H9 (cell line): ENCODE data around the gene MSH3. TPM values are rescaled to one million over a fixed set of nuclear protein-coding genes. Genes with fewer than 3 reads are reported as not detected.

Experiments used
- DNase-seq: peaks from one replicate; pipeline ENCODE4 v3.0.0-alpha.2; 2017
- H2AFZ ChIP-seq: one replicate; pipeline ENCODE4 v1.6.1; 2013; ENCODE audit warnings: mild to moderate bottlenecking, low read length, control low read depth, moderate library complexity
- H2AK5ac ChIP-seq: 2 replicates; pipeline ENCODE4 v1.6.1; 2013; ENCODE audit warnings: low read length, control low read depth, mixed read lengths; ENCODE audit not compliant: insufficient read length
- H2BK120ac ChIP-seq: one replicate; pipeline ENCODE4 v1.6.1; 2013; ENCODE audit warnings: low read depth, mild to moderate bottlenecking, low read length, control low read depth, inconsistent platforms; ENCODE audit not compliant: poor library complexity, severe bottlenecking
- H2BK12ac ChIP-seq: 2 replicates; pipeline ENCODE4 v1.6.1; 2013; ENCODE audit warnings: low read length, control low read depth, mixed read lengths, low read depth; ENCODE audit not compliant: insufficient read length
- H2BK15ac ChIP-seq: 2 replicates; pipeline ENCODE4 v1.6.1; 2013; ENCODE audit warnings: low read depth, low read length, control low read depth
- H2BK20ac ChIP-seq: one replicate; pipeline ENCODE4 v1.6.1; 2013; ENCODE audit warnings: low read depth, mild to moderate bottlenecking, low read length, control low read depth, inconsistent platforms; ENCODE audit not compliant: poor library complexity, severe bottlenecking
- H2BK5ac ChIP-seq: 2 replicates; pipeline ENCODE4 v1.6.1; 2013; ENCODE audit warnings: low read length, control low read depth, mixed read lengths; ENCODE audit not compliant: insufficient read length
- H3K14ac ChIP-seq: 2 replicates; pipeline ENCODE4 v1.6.1; 2013; ENCODE audit warnings: low read length, control low read depth; ENCODE audit not compliant: insufficient read depth
- H3K18ac ChIP-seq: 2 replicates; pipeline ENCODE4 v1.6.1; 2013; ENCODE audit warnings: low read depth, mild to moderate bottlenecking, mixed read lengths, low read length, control low read depth; ENCODE audit not compliant: insufficient read length
- H3K23ac ChIP-seq: 2 replicates; pipeline ENCODE4 v1.6.1; 2013; ENCODE audit warnings: low read length, control low read depth, mixed read lengths, low read depth; ENCODE audit not compliant: insufficient read length
- H3K23me2 ChIP-seq: 2 replicates; pipeline ENCODE4 v1.6.1; 2013; ENCODE audit warnings: low read depth, mild to moderate bottlenecking, mixed read lengths, low read length, control low read depth; ENCODE audit not compliant: insufficient read length, poor library complexity, severe bottlenecking
- H3K27ac ChIP-seq: 2 replicates; pipeline ENCODE4 v1.5.1; 2013; ENCODE audit warnings: low read length, control low read depth, mixed read lengths, low read depth; ENCODE audit not compliant: insufficient read length
- H3K27me3 ChIP-seq: 2 replicates; pipeline ENCODE4 v1.6.1; 2013; ENCODE audit warnings: low read length, control low read depth, inconsistent platforms; ENCODE audit not compliant: insufficient read depth
- H3K4ac ChIP-seq: 2 replicates; pipeline ENCODE4 v1.6.1; 2013; ENCODE audit warnings: low read depth, mild to moderate bottlenecking, control low read depth, inconsistent platforms, low read length, moderate library complexity
- H3K4me1 ChIP-seq: 2 replicates; pipeline ENCODE4 v1.6.1; 2013; ENCODE audit warnings: low read length, control low read depth, inconsistent platforms; ENCODE audit not compliant: insufficient read depth
- H3K4me2 ChIP-seq: 2 replicates; pipeline ENCODE4 v1.6.1; 2013; ENCODE audit warnings: low read length, control low read depth, mixed read lengths; ENCODE audit not compliant: insufficient read length, insufficient read depth
- H3K56ac ChIP-seq: 2 replicates; pipeline ENCODE4 v1.6.1; 2013; ENCODE audit warnings: low read depth, mild to moderate bottlenecking, mixed read lengths, low read length, control low read depth; ENCODE audit not compliant: insufficient read length
- H3K79me1 ChIP-seq: 2 replicates; pipeline ENCODE4 v1.6.1; 2013; ENCODE audit warnings: low read depth, mild to moderate bottlenecking, moderate library complexity, low read length, control low read depth, inconsistent platforms; ENCODE audit not compliant: insufficient read depth, poor library complexity, severe bottlenecking
- H3K79me2 ChIP-seq: 2 replicates; pipeline ENCODE4 v1.6.1; 2013; ENCODE audit warnings: low read length, control low read depth, inconsistent platforms; ENCODE audit not compliant: insufficient read depth
- H3K9ac ChIP-seq: 2 replicates; pipeline ENCODE4 v1.6.1; 2013; ENCODE audit warnings: low read length, control low read depth, mixed read lengths; ENCODE audit not compliant: insufficient read length; ENCODE audit errors: extremely low read depth
- H3K9me3 ChIP-seq: one replicate; pipeline ENCODE4 v1.6.1; 2013; ENCODE audit warnings: low read depth, low read length, inconsistent platforms; ENCODE audit not compliant: control insufficient read depth
- H3T11ph ChIP-seq: one replicate; pipeline ENCODE4 v1.6.1; 2013; ENCODE audit warnings: mild to moderate bottlenecking, low read length, control low read depth, inconsistent platforms
- H4K20me1 ChIP-seq: one replicate; pipeline ENCODE4 v1.6.1; 2013; ENCODE audit not compliant: control insufficient read depth, insufficient read length, insufficient read depth
- H4K5ac ChIP-seq: 2 replicates; pipeline ENCODE4 v1.6.1; 2013; ENCODE audit warnings: low read depth, mild to moderate bottlenecking, mixed read lengths, low read length, control low read depth; ENCODE audit not compliant: insufficient read length
- H4K8ac ChIP-seq: replicated peaks from 2 replicates; pipeline ENCODE4 v1.6.1; 2013; ENCODE audit warnings: low read length, control low read depth, mixed read lengths, low read depth; ENCODE audit not compliant: insufficient read length
- H4K91ac ChIP-seq: 2 replicates; pipeline ENCODE4 v1.6.1; 2013; ENCODE audit warnings: low read depth, mild to moderate bottlenecking, moderate library complexity, mixed read lengths, low read length, control low read depth; ENCODE audit not compliant: insufficient read length
- H3K27ac Mint-ChIP-seq, 3 experiments: 2 replicates in 2 of 3; 3 replicates in 1 of 3; pipeline ENCODE4 v1.8.0; 2020 to 2021; ENCODE audit warnings: mixed read lengths in 3 of 3, mild to moderate bottlenecking in 1 of 3, moderate library complexity in 1 of 3
- H3K27me3 Mint-ChIP-seq: 2 replicates; pipeline ENCODE4 v1.8.0; 2021; ENCODE audit warnings: low read depth, mild to moderate bottlenecking, moderate library complexity, mixed read lengths
- H3K36me3 Mint-ChIP-seq, 3 experiments: 2 replicates in 2 of 3; 3 replicates in 1 of 3; pipeline ENCODE4 v1.8.0; 2020 to 2021; ENCODE audit warnings: low read depth in 3 of 3, mixed read lengths in 3 of 3; ENCODE audit not compliant: insufficient read depth in 1 of 3
- H3K4me1 Mint-ChIP-seq, 2 experiments: 2 replicates each; pipeline ENCODE4 v1.8.0; 2020; ENCODE audit warnings: mixed read lengths in 2 of 2
- H3K4me3 Mint-ChIP-seq, 2 experiments: 2 replicates in 1 of 2; 3 replicates in 1 of 2; pipeline ENCODE4 v1.8.0; 2020 to 2021; ENCODE audit warnings: mild to moderate bottlenecking in 2 of 2, mixed read lengths in 2 of 2, moderate library complexity in 1 of 2
- H3K9me3 Mint-ChIP-seq, 2 experiments: 2 replicates in 1 of 2; 3 replicates in 1 of 2; pipeline ENCODE4 v1.8.0; 2020; ENCODE audit warnings: mild to moderate bottlenecking in 2 of 2, mixed read lengths in 2 of 2, moderate library complexity in 1 of 2
- CTCF ChIP-seq: fragments of 200-600 bp; sonication (generic); conservative IDR thresholded peaks from 3 replicates; pipeline ENCODE4 v1.8.0; 2021; ENCODE audit warnings: antibody characterized with exemption, mild to moderate bottlenecking
- WGBS: extraction: QIAGEN DNeasy Blood & Tissue Kit; methylation state at CpG from one replicate; pipeline ENCODE4 v1.1.7; 2013; ENCODE audit warnings: missing lambda C conversion rate, low lambda C conversion rate, mixed read lengths; ENCODE audit not compliant: insufficient read length; ENCODE audit errors: extremely low coverage; 5-methylcytosine and 5-hydroxymethylcytosine counted together
- total RNA-seq: library from RNA; stranded (reverse); gene quantifications from 2 replicates; pipeline ENCODE4 v1.2.1, GENCODE V29; 2021

Gene MSH3
- total RNA-seq, 1 experiment from 2014 or later, result 17.3 TPM

DNA sequence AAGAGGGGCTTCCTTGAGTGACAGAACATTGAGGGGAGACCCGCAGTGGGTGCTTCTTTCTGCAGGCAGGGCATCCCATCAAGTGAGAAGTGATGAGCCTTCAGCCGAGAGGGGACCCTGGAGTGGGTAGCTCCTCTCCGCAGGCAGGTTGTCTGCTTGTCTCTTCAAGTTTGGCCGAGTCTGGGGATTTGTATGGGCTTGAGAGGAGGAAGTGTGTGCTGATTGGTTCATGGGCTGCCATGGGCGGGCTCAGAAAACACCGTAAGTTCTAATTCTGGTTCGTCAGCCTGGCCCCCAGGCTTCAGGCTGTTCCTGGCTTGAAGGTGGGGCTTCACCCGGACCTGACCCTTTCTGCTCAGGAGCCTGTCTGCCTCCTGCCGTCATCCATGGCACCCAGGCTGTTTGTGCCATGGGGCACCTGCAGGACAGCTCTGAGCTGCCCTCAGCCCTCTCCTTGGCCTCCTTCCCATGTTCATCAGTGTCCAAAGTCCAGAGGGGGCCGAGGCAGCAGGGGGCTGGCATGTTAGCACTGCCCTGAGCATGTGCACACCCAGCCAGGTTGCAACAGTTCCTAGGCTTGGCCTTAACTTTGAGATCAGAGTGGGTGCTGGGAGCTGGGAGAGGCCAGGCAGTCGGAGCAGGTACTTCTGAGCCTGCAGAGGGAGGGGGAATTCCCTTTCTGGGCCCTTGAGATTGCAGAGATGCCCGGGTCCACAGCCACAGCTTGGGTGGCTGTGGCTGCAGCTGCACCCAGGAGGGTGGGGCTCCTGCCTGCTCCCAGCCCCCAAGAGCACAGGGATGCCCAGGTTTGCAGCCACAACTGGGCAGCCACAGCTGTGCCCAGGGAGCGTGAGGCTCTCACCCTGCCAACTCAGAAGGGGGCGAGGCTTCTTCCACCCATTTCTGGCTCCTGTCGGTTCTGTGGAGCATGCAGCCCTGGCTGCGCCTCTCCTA lies 13.8 kb downstream of the MSH3 start:
- Histone ChIP-seq H3K56ac (no peak overlapping the region), H3K79me1 (no peaks in the 10 kb centered on the region), H4K91ac (no peak overlapping the region), H4K5ac (no peak overlapping the region), H2BK120ac (no peak overlapping the region), H2BK12ac (no peak overlapping the region), H4K8ac (no peak overlapping the region), H2BK20ac (no peak overlapping the region), H3K4me1 (no peaks in the 10 kb centered on the region), H3K23ac (no peak overlapping the region), H3K9ac (no peak overlapping the region), H2BK15ac (no peak overlapping the region), H3T11ph (no peak overlapping the region), H3K14ac (no peak overlapping the region; the same call in 1 of the 2 replicates), H3K79me2 (no peaks in the 10 kb centered on the region), H3K27me3 (no peaks in the 10 kb centered on the region), H2AK5ac (no peak overlapping the region), H2BK5ac (no peak overlapping the region), H3K27ac (no peak overlapping the region), H2AFZ (no peak overlapping the region), H3K18ac (no peak overlapping the region), H4K20me1 (no peaks in the 10 kb centered on the region), H3K9me3 (no peaks in the 10 kb centered on the region), H3K23me2 (no peaks in the 10 kb centered on the region), H3K4ac (no peak overlapping the region), H3K4me2 (no peak overlapping the region)
- Mint-ChIP-seq H3K4me1 (peaks cover 0 to 5% of the 10 kb centered on the region in 2 experiments; a peak in 2 of 4 replicates), H3K4me3 (no peak overlapping the region), H3K27me3 (no peaks in the 10 kb centered on the region), H3K27ac (peak overlapping the region in 2 of 3 experiments; percentile 45 to 69; a peak in 2 of 7 replicates), H3K9me3 (no peaks in the 10 kb centered on the region), H3K36me3 (peaks cover 14 to 55% (median 40%) of the 10 kb centered on the region in 3 experiments)
- no CpG with 5 or more reads among the region's 16 CpGs for WGBS
- no peak for TF ChIP-seq CTCF
- DNase-seq, result peak; percentile 56
